HG02623 (cell line): ENCODE results near the gene AQP1.

Source experiments
- ATAC-seq: cut with Tn5 transposase; IDR thresholded peaks from one replicate; pipeline ENCODE4 v1.9.1; 2021; ENCODE audit warnings: moderate library complexity; ENCODE audit not compliant: unreplicated experiment

Gene AQP1

GRCh38 chr7:30905078-30906012, 6.3 kb upstream of the AQP1 start:
- ATAC-seq = no peak

- no peak for ATAC-seq
Measured at GRCh38 chr7:30906014-30906413, 5.6 kb upstream of the AQP1 start.

GRCh38 chr7:30906515-30907240, 5.0 kb upstream of the AQP1 start:
- ATAC-seq = no peak

GRCh38 chr7:30907527-30908267, 4.0 kb upstream of the AQP1 start:
- no peak for ATAC-seq

GRCh38 chr7:30908681-30909080, 3.0 kb upstream of the AQP1 start:
- ATAC-seq = no peak

GRCh38 chr7:30909431-30909830, 2.2 kb upstream of the AQP1 start:
- no peak for ATAC-seq

GRCh38 chr7:30910411-30911073, 1.1 kb upstream of the AQP1 start:
- ATAC-seq = no peak

- ATAC-seq = no peak
Measured at GRCh38 chr7:30911133-30911532, 520 bp upstream of the AQP1 start.

GRCh38 chr7:30912021-30912730, 523 bp downstream of the AQP1 start:
- ATAC-seq = no peak

GRCh38 chr7:30912731-30912985, 1.0 kb downstream of the AQP1 start:
- ATAC-seq = no peak

- ATAC-seq = no peak
Measured at GRCh38 chr7:30912986-30913811, 1.5 kb downstream of the AQP1 start.

GRCh38 chr7:30913821-30914515, 2.3 kb downstream of the AQP1 start:
- no peak for ATAC-seq

GRCh38 chr7:30914596-30914995, 2.9 kb downstream of the AQP1 start:
- ATAC-seq = no peak

GRCh38 chr7:30915005-30915601, 3.5 kb downstream of the AQP1 start:
- ATAC-seq = no peak

- no peak for ATAC-seq
Measured at GRCh38 chr7:30915751-30916150, 4.1 kb downstream of the AQP1 start.

GRCh38 chr7:30916255-30916654, 4.6 kb downstream of the AQP1 start:
- ATAC-seq = no peak

GRCh38 chr7:30916767-30917166, 5.1 kb downstream of the AQP1 start:
- ATAC-seq = no peak

- ATAC-seq = no peak
Measured at GRCh38 chr7:30917216-30917893, 5.7 kb downstream of the AQP1 start.
